Measurements from ENCODE around the gene PRKCH.

Gene PRKCH

GRCh38 chr14:61495809-61496208, 174.4 kb downstream of the PRKCH start:
- DNase-seq: no peak

GRCh38 chr14:61498303-61498702, 176.9 kb downstream of the PRKCH start:
- no peak for DNase-seq

- DNase-seq: no peak
Measured at GRCh38 chr14:61498811-61499210, 177.4 kb downstream of the PRKCH start.

GRCh38 chr14:61499991-61500390, 178.6 kb downstream of the PRKCH start:
- DNase-seq: no peak

GRCh38 chr14:61501714-61502458, 180.5 kb downstream of the PRKCH start:
- DNase-seq: no peak

- DNase-seq: no peak
Measured at GRCh38 chr14:61502459-61503093, 181.2 kb downstream of the PRKCH start.

GRCh38 chr14:61503167-61503801, 181.9 kb downstream of the PRKCH start:
- DNase-seq: no peak

- DNase-seq: no peak
Measured at GRCh38 chr14:61504901-61505300, 183.5 kb downstream of the PRKCH start.

- no peak for DNase-seq
Measured at GRCh38 chr14:61505815-61506809, 184.7 kb downstream of the PRKCH start.

- no peak for DNase-seq
Measured at GRCh38 chr14:61508526-61508925, 187.1 kb downstream of the PRKCH start.

- no peak for DNase-seq
Measured at GRCh38 chr14:61510736-61511557, 189.6 kb downstream of the PRKCH start.

- no peak for DNase-seq
Measured at GRCh38 chr14:61511558-61511948, 190.2 kb downstream of the PRKCH start.

- no peak for DNase-seq
Measured at GRCh38 chr14:61512026-61512834, 190.9 kb downstream of the PRKCH start.

- DNase-seq: no peak
Measured at GRCh38 chr14:61513986-61514830, 192.8 kb downstream of the PRKCH start.

- no peak for DNase-seq
Measured at GRCh38 chr14:61514927-61515326, 193.5 kb downstream of the PRKCH start.

- no peak for DNase-seq
Measured at GRCh38 chr14:61515436-61516117, 194.2 kb downstream of the PRKCH start.

- no peak for DNase-seq
Measured at GRCh38 chr14:61516118-61516743, 194.9 kb downstream of the PRKCH start.

- DNase-seq: no peak
Measured at GRCh38 chr14:61516964-61517653, 195.7 kb downstream of the PRKCH start.
